Fibroblast of skin of right biceps (primary cell): ENCODE results near the gene PML.
A peak's percentile ranks its signal among the peaks of the same experiment; 100 is the strongest.

ENCODE experiments used
- DNase-seq: peaks from one replicate; pipeline ENCODE4 v3.0.0-alpha.2; 2013

PML gene, protein sequence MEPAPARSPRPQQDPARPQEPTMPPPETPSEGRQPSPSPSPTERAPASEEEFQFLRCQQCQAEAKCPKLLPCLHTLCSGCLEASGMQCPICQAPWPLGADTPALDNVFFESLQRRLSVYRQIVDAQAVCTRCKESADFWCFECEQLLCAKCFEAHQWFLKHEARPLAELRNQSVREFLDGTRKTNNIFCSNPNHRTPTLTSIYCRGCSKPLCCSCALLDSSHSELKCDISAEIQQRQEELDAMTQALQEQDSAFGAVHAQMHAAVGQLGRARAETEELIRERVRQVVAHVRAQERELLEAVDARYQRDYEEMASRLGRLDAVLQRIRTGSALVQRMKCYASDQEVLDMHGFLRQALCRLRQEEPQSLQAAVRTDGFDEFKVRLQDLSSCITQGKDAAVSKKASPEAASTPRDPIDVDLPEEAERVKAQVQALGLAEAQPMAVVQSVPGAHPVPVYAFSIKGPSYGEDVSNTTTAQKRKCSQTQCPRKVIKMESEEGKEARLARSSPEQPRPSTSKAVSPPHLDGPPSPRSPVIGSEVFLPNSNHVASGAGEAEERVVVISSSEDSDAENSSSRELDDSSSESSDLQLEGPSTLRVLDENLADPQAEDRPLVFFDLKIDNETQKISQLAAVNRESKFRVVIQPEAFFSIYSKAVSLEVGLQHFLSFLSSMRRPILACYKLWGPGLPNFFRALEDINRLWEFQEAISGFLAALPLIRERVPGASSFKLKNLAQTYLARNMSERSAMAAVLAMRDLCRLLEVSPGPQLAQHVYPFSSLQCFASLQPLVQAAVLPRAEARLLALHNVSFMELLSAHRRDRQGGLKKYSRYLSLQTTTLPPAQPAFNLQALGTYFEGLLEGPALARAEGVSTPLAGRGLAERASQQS

DNA sequence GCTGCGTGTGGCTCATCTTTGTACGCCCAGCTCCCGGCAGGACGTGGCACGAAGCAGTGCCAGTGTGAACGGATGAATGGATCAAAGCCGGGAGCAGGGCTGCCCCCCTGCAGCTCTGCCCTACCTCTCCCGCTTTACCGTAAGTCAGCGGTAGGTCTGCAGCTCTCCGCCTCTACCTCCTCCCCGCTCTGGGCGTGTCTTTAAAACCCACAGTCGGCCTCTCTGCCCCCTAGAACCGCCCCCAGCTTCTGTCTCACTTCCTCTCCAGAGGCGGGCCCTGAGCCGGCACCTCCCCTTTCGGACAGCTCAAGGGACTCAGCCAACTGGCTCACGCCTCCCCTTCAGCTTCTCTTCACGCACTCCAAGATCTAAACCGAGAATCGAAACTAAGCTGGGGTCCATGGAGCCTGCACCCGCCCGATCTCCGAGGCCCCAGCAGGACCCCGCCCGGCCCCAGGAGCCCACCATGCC, at the start of gene PML:
PML (plus strand) TSS at position 304 of the 471 bp plus-strand sequence; CDS start at position 401, 97 bp downstream.
- peak; percentile 95 for DNase-seq

DNA sequence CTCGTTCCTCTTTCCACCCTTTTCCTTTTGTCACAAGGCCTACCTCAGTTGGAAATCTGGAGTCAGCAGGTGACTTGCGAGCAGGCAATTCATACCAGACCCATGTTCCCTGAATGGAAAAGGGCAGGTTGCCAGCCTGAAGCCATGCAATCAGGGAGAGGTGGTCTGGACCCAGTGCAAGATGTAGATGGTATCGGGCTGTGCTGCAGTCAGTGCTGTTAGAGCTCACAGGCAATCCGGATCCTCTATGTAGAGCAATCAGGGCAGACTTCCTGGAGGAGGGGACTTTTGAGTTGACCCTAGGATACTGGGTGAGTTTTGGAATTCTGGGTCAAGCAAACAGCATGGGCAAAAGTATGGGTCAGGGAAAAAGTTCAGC, 49.4 kb upstream of the PML start:
- DNase-seq, result no peak

DNA sequence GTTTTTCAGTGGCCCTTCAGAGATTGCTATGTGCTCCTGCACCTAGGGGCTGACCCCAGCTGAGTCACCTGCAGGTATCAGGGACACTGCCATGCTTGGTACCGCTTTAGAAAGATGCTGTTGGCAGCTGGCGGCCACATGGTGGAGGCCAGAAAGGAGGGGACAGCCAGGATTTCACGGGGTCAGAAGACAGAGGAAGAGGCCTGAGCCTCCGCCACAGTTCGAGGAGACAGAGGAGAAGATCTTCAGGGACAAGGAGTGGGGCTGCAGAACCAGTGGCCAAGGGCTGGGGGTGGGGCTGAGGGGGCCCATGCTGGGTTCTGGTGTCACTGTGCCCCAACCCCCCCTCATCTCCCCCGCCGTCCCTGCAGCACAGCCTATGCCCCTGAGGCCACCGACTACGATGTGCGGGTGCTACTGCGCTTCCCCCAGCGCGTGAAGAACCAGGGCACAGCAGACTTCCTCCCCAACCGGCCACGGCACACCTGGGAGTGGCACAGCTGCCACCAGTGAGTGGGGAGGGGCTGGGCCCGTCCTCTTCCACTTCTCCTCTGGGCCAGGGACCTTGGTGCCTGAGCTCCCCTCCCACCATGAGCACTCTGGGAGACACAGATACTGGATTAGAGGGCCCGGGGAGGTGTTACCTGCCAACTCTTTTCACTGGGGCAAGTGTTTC, 48.3 kb upstream of the PML start:
- DNase-seq, result no peak

DNA sequence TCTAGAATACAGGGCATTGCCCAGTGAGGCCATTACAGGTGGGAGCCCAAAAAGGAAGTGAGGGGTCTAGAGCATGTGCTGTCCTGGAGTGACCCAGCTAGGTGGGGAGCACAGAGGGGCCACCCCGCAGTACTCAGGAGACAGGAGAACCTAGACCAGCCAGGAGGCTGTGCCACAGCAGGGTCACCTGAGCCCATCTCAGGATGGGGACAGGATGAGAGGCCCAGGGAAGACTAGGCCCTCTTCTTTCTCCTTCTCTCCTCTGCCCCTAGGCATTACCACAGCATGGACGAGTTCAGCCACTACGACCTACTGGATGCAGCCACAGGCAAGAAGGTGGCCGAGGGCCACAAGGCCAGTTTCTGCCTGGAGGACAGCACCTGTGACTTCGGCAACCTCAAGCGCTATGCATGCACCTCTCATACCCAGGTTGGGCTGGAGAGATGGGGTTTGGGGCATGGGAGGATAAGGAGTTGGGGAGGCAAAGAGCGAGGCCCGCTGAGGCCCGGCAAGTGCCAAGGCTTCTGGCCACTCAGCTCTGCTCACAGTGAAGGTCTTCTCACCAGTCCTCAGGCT, 47.6 kb upstream of the PML start:
- no peak for DNase-seq

DNA sequence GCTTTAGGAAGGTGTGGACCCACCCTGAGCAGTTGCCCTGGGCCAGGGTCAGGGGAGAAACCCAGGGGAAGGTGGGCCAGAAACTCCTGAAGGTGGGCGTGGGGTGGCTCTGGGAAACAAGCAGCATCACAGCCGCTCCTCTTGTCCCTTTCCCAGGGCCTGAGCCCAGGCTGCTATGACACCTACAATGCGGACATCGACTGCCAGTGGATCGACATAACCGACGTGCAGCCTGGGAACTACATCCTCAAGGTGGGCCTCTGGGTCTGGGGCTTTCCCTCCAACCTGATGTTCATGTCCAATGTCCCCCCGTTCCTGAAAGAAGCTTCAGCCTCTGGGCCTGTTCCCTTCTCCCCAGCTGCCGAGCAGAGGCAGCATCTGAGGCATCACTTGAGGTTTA, 46.9 kb upstream of the PML start:
- no peak for DNase-seq

DNA sequence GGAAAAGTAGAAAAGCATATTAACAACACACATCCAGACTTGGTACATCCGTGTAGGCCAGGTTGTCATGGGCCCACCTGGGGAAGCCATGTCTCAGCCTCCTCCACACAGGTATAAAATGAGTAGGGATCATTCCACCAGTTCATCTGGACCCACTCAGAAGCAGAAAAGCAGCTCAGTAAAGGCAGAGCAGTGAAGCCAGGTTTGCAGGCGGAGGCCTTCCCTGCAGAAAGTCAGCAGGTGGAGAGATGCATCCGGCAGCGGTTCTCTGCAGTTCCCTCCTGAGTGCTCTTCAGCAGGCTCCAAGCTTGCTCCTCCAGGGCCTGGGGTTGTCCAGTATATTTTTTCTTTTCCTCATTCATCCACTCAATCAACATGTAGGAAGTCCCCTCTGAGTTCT, 46.1 kb upstream of the PML start:
- no peak for DNase-seq

DNA sequence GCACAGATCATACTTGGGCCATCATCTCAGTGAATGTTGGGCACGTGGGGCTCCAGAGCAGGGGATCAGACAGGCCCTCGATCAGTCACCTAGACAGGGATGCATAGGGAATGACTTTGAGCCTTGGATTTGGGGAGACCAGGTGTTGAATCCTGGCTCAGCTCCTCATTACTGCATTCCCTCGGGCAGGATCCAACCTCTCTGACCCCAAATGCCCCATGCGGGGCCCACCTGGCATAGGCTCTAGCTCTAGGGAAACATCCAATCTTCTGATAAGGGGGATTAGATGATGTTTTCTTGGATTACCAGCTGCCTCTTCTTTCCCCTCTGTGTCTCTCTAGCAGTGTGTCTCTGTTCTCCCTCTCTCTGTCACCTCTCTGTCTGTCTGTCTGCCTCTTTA, 45.5 kb upstream of the PML start:
- no peak for DNase-seq

DNA sequence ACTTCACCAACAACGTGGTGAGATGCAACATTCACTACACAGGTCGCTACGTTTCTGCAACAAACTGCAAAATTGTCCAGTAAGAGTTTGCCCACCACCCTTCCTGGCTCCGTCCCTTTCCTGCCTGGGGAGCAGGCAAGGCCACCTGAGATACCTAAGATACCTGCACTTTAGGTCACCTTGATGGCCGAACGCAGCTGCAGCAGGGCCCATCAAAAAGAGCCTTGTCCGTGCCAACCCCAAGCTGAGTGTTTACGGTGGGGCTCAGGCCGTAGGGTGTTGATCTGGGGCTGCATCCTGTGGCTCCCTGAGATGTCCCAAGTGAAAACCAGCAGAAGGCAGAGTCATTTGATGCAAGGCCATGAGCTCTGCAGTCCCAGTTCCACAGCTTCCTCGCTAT, 45.0 kb upstream of the PML start:
- DNase-seq, result no peak

DNA sequence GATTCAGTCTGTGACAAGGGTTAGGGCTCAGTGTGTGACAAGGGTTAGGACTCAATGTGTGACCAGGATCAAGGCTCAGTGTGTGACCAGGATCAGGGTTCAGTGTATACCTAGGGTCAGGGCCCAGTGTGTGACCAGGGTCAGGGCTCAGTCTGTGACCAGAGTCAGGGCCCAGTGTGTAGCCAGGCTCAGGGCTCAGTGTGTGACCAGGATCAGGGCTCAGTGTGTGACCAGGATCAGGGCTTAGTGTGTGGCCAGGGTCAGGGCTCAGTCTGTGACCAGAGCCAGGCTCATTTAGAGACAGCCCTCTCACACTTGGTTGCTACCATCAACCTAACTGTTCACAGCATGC, 44.1 kb upstream of the PML start:
- no peak for DNase-seq

DNA sequence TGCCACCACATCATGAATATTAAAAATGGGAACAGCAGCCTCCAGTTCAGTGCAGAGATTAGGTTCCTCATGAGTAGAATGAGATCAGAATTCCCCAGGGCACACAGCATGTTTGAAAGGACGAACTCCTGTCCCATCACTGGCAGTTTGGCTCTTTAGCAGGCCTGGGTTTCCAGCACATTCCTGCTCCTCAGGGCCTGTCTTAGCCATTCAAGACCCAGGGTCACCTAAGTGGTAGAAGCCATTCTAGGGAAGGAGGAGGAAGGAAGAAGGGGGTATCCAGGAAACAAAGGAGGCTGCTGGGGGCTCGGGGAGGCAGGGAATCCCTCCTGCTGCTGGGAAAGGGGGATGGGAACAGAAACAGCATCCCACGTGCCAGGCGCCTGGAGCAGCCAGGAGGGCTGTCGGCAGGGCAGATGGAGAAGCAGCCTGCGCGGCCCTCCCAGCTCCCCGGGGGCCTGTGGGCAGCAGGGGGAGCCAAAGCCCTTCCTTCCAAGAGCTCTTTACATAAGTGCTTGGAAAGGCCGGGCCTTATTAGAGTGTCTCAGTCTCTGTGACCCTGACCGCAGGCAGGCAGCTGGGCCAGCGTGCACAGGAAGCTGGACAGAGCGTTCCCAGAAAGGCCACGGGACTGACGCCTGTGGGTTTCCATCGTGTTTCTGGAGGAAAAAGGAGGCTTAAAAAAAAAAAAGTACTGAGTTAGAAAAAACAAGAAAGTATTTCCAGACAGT, 43.5 kb upstream of the PML start:
- peak; percentile 94 for DNase-seq

DNA sequence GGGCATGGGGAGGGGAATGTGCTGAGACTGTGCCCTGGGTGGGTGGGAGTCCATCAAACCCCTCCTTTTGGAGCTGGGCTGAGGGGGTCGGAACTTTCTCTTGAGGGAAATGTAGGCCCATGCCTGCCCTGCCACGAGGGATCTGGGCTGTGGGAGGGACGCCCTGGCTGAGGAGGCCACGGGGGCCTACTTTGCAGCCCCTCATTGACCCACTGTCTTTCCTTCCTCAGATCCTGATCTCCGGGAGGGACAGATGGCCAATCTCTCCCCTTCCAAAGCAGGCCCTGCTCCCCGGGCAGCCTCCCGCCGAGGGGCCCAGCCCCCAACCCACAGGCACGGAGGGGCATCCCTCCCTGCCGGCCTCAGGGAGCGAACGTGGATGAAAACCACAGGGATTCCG, 42.9 kb upstream of the PML start:
- no peak for DNase-seq

DNA sequence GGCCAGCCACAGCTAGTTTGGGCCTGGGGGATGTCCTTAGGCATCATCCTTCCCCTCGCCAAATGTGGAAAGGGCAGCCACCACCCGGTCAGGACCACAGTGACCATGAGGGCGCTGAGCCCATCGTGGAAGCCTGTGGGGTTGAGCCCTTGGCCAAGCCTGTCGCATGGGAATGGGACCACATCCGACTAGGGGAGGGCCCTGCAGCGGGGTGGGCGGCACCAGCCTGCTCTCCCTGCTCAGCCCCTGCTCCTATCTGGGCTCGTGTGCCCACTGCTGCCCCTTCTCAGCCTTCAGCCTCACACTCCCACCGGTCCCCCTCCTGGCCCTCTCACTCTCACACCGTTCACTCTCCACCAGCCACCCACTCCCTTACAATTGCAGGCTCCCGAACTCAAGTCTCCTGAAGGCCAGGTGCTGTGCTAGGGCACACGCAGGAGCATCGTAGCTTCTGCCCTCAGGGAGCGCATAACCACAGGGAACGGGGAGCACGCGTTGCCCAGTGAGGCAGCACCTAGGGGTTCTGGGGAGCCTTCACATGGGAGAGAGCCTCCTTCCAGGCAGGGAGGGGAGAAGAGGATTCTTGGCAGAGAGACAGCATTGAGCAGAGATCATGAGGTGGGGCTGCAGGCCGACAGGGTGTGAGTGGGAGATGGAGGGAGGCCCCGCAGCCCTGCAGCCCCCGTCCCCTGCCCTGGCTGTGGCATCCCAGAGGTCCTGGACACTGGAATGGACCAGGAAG, 42.2 kb upstream of the PML start:
- no peak for DNase-seq

DNA sequence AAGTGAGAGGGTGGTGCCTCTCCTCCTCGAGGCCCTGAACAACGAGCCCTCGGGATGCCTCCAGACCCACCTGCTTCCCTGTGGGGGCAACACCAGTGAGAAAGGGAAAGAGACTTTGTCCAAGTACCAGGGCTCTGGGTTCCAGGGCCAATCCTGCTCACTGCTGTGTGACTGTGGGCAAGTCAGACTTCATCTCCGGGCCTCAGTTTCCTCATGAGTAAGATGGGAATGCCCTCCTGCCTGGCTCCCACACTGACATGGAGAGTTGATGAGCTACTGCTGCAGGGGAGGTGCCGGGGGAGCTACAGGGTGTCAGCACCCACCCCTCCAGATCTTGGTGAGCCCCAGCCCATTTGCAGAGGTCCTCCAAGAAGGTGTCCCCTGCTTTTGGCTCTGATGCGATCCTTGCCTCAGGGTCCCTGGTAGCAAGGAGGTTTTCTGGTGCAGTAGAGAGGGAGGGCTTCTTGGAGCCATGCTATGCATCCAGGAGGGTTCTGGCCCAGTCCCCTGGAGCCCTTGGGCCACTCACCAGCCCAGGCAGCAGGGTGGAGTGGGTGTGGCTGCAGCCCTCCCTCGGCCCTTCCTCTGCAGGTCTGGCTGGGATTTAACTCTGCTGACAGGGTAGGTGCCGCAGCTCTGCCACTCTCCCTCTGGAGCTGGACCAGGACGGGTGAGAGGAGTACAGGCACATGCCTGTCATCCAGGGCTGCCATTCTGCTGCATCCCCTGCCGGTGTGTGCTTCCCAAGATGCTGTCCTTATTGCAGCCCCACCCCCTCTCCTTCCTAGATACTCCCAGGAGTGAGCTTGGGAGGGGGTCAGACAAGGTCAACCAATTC, 41.4 kb upstream of the PML start:
- no peak for DNase-seq

DNA sequence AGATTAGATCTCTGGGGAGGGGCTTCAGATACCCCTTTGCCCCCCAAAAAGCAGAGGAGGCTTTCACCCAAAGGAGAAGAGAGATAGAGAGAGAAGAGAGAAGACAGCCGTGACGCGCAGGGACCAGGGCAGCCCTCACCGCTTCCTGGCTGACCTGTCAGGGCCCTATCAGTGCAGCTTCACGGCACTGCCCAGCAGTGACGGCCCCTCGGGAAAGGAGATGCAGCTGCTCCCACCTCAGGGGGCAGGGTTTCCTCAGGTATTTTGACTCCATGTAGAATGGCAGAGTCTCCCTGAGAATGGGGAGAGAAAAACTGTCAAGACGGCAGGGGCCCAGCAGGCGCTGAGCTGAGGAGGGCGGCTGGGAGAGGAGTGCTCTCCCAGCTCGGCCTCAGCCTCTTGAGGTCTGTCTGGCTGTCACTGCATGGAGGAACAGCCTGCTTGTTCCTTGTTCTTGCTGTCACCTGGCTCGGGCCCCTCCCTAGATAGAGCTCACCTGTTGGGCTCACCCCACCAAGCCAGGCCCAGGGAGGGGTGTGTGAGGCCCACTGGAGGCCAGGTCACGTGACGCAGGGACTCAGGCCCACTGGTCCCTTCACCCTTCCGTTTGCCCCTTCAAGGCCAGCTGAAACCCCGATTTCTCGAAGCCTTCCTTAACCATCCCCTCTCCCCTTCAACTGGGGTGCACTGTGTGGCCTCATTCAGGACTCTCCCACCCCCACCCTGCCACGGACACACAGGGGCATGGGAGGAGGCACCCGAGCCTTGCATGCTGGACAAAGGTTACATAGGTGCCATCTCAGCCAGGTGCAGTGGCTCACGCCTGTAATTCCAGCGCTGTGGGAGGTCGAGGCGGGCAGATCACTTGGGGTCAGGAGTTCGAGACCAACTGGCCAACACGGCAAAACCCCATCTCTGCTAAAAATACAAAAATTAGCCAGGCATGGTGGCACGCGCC, 40.0 kb upstream of the PML start:
- DNase-seq, result no peak

DNA sequence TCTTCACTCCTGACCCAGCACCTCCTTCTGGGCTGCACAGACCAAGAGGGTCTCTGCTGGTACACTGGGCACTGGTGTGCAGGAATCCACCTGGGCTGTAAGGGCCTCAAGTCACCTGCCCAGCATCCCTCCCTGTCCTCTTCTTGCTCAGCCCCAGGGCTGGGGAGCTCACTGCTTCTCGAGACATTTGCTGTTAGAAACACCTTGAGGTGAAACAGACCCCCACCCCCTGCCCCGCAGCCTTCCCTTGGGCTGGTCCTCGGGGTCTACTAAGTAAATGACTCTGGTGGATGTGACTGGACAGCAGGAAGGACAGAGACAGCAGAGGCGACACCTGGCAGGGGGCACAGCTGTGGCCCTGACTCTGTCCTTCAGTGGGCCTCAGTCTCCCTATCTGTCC, 39.2 kb upstream of the PML start:
- no peak for DNase-seq

DNA sequence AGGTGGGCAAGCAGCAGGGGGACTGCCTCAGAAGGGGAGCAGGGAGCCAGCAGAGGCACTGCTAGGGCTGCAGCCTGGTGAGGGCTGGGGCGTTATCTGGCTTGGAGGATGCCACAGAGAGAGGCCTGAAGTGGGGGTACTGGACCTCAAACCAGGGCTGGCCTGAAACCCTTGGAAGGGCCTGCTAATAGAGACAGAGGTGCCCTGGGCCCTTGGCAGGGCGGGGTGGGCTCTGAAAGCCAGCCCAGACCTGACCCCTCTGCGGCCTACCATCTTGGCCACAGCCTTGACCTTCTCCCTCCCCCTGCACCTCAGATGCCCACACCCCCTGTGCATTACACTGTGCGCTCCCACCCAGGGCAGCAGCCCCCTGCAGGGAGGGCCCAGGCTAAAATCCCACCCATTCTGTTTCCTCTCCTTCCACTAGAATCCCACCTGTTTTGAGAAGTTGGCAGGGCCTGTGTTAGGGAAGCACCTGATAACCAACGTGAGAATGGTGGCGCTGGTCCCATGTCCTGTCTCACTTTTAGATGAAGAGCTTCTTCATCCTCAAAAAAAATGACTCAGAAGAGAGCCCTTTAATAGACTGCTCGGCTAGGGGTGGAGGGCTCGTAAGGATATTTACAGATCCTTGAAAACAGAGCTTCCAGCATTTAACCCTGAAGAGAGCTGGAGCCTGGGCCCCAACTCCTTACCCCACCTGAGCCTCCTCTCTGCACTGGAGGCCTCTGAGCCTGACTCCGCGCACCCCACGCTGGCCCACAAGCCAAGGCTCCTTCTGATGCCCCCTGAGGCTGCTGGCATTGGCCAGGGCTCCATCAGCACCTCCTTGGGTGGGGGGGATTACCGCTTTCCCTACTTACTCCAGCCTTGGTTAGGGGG, 38.4 kb upstream of the PML start:
- DNase-seq, result no peak

DNA sequence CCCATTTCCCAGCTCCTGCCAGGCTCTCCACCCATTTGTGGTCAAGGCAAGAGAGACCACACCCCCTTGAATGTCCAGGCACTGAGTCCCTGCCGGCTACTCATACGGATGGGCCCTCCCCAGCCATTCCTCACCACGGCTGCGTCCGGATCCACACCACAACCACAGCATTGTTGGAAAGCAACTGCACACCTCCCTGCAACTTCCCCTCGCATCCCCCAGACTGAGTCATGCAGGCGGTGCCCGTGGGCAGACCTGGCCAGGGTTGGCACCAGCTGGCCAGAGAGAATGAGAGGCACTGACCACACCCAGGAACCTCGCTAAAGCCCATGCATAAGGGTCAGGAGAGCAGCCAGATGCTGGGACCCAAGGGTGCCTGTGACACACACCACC, 37.8 kb upstream of the PML start:
- DNase-seq, result peak; percentile 87

DNA sequence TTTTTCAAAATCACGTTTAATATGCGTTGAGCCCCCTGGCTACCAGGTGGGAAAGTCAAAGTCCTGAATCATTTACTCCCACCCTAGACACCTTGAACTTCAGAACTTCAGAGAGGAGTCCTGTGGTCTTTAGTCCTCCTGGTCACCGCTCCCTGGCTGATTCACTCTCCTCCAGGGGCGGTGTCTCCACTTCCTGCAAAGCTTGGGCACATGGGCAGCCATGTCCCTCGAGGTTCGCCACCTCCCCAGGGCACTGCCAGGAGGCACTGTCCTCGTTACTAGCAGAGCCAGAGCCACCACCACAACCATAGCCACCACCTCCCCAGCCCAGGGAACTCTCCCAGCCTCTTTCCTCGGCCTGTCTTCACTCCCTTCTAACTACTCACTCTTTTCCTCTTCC, 37.2 kb upstream of the PML start:
- no peak for DNase-seq

DNA sequence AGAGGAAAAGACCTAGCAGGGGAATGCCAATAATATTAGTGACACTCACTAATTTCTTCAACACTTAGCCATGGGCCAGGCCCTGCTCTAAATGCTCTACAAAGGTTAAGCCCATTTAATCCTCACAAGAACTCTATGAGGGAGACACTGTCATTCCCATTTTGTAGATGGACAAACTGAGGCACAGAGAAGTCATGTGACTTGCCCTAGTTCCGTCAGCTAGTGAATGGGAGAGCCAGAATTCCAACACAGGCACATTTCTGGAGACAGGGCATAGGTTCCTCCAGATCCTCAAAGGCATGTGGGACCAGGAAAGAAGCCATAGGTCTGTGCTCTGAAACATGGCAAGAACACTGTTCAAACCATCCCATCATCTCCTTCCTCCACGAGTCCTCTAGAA, 36.7 kb upstream of the PML start:
- no peak for DNase-seq
